Measurements from ENCODE around the gene REG1B. TPM values are rescaled to one million over a fixed set of nuclear protein-coding genes. Genes with fewer than 3 reads are reported as not detected.
A peak's percentile ranks its signal among the peaks of the same experiment; 100 is the strongest.

Gene REG1B, protein sequence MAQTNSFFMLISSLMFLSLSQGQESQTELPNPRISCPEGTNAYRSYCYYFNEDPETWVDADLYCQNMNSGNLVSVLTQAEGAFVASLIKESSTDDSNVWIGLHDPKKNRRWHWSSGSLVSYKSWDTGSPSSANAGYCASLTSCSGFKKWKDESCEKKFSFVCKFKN
- not detected for total RNA-seq

DNA sequence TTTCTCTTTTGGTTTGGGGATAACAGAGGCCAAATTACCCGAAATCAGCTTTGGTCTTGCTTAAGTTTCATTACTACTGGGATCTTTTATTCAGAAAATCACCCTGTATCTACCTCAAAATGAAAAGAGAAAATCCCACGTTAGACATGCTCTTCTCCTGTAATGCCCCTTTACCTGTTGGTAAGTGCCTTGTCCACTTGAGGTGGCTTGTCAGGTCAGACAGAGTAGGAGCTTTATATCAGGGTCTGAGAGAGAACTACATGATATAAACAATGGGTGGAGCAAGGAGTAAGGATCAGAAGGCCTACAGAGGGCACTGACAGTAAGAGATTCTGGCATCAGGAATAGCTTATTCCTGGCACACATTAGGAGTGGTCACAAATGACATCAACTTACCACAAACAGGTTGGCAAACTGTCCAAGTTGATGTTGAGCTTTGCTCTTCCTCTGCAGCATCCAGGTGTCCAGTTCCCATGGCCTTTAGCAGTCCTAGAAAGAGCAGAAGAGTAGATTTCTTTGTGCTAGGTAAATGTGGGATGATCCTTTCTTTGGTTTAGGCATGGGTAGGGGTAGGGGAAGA lies at the start of gene REG1B:
Gene REG1B (minus strand): TSS at position 209 of the 580 bp plus-strand sequence. CDS start 381 bp downstream, outside the sequence.
- FAIRE-seq (no peak), DNase-seq (ENCODE audit: low spot score in 2 of 2) (no peak)

DNA sequence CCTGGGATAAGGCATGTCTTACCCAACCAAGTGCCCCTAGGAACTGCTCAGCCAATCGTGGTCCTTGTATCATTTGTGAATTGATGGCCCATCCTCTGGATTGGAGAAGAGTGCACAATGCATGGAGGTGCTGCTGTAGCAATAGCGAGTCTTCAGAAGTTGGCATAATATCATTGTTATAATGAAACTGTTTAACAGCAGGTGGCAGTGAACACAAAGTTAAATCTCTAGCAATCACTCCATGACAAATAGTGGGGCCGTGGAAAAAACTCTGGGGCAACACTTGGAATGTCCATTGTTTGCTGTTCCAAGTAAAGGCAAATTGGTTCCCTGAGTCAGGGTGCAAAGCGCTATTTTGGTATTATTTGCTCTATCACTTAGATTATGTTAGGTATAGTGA lies 43.9 kb upstream of the REG1B start:
- DNase-seq (ENCODE audit: low spot score in 2 of 2) (no peak), FAIRE-seq (no peak)

DNA sequence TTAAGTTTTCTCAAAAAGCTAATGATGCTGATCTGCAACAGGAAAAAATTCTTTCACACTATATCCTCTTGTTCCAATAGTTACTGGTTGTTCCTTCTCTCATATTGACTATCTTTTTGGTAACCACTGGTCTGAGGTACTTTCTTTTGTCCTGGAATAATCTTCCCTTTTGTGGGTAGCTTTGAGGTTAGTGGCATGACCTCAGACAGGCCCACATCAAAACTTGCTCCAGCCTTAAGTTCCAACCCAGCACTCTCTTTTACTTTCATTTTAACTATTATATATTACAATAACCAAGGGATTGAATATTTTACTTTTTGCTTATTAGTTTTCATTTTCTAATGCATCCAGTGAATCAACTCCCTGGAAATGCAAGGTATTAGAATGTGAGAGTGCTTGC lies 42.0 kb upstream of the REG1B start:
- DNase-seq (ENCODE audit: low spot score in 2 of 2) = no peak
- FAIRE-seq = no peak

DNA sequence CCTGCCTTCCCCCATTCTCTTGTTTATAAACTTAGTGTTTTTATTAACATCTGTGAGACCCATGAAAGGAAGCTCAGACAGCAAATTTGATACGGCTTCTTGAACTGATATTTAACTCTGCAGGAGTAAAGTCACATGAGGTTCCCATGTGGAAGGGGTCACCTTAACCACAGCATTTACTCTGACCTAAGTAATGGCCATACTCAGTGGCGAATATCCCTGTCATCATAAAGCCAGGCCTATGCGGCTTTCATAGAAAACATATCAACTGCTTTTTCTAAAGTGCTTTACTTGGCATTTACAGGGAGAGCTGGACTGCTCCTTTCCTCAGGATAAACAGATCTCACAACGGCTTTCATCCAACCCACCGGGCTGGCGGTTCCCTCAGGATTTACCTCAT lies 41.5 kb upstream of the REG1B start:
- no peak for DNase-seq (ENCODE audit: low spot score in 2 of 2)
- FAIRE-seq = no peak

DNA sequence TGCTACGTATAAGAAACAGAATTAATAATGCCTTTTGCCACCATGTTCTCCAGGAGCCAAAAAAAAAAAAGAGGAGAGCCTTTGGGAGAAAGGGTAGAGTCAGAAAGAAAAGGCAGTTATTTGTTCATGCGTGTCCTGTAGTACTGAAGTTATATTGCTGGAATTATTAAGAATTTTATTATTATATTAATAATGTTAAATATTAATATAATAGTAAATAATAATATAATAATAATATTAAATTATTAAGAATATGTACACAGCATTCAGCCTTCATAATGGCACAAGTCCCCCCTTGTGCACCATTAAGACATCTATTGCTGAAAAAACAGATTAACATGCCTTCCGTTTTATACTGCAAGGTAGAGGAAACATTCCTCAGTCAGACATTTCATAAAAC lies 40.6 kb upstream of the REG1B start:
- DNase-seq (ENCODE audit: low spot score in 2 of 2) (no peak), FAIRE-seq (no peak)

DNA sequence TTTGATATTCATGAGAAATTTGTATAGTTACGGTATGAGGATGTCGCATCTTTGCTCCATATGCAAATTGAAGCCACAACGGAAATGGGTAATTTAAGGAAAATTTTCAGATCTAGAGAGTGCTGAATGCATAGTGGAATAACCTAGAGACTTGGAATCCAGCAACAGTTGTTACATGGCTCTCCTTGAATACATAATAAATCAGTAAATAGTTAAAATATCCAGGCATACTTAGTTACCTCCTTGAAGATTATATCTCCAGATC lies 37.9 kb upstream of the REG1B start:
- no peak for DNase-seq (ENCODE audit: low spot score in 2 of 2)
- FAIRE-seq = no peak

DNA sequence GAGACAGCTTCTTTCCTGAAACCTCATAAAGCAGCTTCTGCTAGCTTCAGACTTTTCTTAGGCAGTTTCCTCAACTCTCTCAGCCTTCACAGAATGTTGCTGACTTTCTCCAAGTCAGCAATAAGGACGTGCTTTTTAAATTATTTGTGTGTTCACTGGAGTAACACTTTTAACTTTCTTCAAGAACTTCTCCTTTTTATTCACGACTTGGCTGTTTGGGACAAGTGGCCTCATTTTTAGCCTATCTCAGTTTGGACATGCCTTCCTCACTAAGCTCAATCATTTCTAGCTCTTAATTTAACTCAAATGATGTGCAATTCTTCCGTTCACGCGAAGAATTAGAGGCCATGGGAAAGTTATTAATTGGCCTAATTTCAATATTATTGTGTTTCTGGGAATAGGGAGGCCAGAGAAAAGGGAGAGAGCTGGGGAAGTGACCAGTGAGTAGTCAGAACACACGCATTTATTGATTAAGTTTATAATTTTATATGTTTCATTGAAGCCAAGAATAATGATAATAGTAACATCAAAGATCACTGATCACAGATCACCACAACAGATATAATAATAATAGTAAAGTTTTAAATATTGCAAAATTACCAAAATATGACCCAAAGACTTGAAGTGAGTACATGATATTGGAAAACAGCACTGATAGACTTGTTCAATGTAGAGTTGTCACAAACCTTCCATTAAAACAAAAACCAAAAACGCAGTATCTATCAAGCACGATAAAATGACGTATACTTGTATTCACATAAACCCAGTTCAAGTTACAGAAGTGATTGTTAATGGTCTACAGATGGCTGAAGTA lies 37.3 kb upstream of the REG1B start:
- DNase-seq (ENCODE audit: low spot score in 2 of 2) (no peak), FAIRE-seq (no peak)

DNA sequence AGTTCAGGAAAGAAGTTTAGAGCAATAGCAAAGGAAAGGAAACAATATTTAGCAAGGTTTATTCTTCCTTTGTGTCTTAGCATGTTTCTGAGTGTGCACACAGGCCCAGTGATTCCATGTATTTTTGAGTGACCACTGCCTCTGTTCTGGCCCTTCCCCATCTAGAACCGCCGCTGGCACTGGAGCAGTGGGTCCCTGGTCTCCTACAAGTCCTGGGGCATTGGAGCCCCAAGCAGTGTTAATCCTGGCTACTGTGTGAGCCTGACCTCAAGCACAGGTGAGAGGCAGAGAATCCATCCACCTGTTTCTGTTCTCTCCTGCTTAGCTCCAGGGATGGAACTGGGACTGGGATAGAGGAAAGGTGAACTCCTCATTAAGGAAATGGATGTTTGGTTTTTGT lies 34.9 kb upstream of the REG1B start:
- FAIRE-seq = no peak
- no peak for DNase-seq (ENCODE audit: low spot score in 2 of 2)

DNA sequence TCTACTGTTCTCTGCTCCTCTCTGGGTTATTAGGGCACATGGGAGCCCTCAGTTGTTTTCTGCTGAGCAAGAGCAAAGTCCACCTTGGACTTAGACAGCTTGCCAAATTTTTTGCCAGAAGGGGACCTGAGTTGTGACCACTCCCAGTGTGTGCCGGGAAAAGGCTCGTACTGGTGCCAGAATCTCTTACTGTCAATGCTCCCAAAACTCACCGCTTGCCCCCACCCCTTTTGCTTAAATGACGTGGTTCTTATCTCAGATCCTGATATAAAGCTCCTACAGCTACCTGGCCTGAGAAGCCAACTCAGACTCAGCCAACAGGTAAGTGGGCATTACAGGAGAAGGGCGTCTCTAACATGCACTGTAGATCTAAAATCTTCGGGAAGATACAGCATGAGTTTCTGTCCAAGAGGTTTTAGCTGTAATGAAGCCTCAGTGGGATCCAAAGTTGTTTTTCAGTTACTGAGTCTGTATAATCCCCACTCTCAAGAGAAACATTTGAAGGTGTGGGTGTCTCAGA lies 32.5 kb upstream of the REG1B start, which contains the start of gene REG1A:
Gene REG1A (plus strand): TSS at position 295 of the 520 bp plus-strand sequence. CDS start 374 bp downstream, outside the sequence.
- DNase-seq (ENCODE audit: low spot score in 2 of 2) = no peak
- no peak for FAIRE-seq

DNA sequence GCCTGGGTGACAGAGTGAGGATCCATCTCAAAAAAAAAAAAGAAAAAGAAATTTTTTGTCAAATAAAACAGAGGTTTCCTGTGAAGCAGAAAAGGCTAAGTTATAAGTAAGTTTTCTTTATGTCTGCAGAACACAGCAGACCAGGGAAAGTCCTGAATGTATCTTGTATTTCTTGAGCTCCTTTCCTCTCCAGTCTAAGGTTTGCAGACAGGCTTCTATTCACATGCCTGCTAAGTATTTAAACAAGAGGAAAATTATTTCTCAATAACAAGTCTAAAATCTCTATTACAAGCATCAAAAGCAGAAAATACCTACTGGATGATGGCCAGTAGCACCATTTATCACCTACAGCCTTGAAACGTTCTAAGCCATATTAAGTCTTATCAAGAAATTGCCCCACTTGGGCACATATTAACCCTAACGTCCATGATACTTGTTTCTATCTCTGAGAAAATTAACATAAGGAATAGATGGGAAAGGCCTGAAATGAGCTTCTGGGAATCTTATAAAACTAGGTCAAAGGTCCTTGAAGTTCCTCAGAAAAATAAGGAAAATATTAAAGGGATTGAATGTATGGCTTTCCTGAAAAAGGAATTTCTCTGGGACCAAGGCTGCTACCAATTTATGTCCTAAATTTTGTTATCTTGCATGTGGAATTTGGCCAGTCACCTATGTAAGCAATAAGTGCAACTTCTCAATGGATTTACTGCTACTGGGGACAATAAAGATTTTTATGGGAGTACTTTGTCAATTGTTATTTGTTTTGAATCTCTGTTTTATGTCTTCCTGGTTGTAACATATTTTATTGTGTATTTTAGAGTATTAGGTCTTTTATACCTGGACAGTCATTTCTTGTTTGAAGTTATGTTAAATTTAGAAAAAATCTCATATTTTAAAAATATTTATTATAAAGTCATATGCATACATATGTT lies 29.5 kb upstream of the REG1B start:
- FAIRE-seq = peak; percentile 3
- DNase-seq (ENCODE audit: low spot score in 2 of 2) = no peak

DNA sequence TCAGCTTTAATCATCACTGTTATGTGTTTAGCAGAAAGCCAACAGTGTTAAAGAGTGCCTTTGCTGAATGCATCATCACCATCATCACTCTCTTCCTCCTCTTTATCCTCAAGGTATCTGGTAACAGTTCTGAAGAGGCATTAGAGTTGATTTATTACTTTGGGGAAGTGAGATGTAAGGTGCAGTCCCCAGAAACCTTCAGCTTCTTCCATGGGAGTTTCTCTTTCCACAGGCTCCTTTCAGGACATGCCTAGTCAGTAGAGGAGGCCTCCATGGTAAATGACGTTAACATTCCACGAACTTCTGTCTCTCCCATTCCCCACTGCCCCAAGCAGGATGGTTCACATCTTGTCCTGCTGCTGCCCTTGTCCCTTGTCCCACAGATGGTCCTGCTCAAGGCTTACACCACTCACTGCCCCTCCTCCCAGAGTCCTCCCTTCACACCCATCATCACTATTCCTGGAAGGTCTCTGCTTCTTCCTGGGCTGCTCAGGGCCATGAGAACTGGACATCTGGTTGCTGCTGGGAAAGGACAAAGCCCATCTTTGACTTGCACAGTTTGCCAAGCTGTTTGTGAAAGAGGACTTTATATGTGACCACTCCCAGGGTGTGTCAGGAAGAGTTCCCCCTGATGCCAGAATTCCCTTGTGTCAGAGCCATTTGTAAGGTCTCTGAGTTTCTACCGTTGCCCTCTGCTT lies 27.2 kb upstream of the REG1B start:
- DNase-seq (ENCODE audit: low spot score in 2 of 2) (no peak), FAIRE-seq (no peak)

DNA sequence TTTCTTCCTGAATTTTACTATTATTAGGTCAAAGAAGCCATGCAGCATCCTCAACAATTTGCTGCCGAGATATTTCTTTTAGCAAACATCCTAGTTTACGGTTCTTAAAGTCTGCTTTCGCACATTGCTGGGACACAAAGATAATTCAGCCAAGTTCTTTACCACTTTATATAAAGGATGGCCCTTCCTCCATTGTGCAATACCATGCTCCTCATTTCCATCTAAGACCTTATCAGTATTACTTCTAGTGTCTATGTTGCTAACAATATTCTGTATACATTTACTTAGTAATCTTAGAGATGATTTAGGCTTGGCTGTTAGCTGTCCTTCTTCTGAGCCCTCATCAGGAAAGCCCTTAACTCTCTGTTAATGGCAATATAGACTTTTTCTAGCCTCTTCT lies 24.5 kb upstream of the REG1B start:
- FAIRE-seq = no peak
- DNase-seq (ENCODE audit: low spot score in 2 of 2) = no peak

DNA sequence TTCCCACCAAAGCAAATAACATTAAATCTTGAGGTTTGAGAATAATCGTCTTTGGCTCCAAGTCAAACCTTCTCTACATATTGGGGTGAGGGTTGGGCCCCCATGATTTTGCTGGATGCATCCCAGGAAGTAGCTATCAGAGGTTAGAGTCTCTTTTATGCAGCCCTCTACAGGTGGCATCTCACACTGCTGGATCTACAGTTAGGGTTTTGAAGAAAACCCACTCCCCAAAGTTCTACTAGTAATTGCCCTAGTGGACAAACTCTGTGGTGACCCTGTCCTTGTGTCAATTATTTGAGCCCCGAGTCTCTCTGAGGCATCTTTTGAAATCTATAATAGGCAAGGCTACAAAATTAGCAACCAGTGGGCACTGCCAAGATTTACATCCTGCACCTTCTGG lies 17.5 kb upstream of the REG1B start:
- DNase-seq (ENCODE audit: low spot score in 2 of 2) (no peak), FAIRE-seq (no peak)

DNA sequence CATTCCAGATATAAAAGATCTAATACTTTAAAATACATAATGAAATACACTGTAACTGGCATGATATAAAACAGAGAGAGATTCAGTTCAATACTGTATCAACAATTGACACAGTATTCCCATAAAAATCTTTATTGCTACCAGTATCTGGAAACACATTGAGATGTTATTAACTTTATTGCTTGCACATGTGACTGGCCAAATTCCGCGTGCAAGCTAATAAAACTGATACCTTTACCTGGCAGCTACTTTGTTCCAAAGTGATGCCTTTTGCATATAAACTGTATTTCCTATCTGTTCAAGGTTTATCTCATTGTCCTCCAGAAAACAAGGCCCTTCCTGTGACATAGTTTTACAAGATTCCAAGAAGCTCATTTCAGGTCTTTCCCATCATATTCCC lies 15.4 kb upstream of the REG1B start:
- no peak for FAIRE-seq
- no peak for DNase-seq (ENCODE audit: low spot score in 2 of 2)

DNA sequence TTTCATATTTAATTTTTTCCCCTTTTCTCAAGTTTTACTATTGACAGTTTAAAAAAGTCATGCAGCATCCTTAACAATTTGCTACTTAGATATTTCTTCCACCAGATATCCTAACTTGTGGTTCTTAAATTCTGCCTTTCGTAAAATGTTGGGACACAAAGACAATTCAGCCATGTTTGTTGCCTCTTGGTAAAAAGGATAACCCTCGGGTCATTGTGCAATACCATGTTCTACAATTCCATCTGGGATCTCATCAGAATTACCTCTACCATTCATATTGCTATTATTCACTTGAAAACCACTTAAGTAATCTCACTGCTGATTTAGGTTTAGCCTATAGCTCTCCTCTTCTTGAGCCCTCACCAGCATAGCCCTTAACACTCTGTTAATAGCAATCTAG lies 13.2 kb upstream of the REG1B start:
- FAIRE-seq (no peak), DNase-seq (ENCODE audit: low spot score in 2 of 2) (no peak)

DNA sequence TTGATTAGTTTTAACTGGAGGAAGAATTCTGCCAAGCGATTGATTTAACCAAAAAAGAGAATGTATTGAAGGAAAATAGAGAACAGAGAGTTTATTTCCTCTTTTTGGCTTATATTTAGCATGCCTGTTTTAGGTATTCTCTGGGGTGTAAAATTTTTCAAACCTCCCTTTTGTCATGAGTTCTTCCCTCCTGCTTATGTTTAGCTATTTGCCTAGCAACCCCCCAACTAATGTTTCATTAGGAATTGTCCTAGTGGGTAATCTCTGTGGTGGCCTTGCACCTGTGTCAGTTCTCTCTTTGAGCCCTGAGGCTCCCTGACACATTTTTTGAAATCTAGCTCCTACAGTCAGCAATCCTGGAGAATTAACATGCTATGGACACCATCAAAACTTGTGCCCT lies 12.5 kb upstream of the REG1B start:
- DNase-seq (ENCODE audit: low spot score in 2 of 2) (no peak), FAIRE-seq (no peak)

DNA sequence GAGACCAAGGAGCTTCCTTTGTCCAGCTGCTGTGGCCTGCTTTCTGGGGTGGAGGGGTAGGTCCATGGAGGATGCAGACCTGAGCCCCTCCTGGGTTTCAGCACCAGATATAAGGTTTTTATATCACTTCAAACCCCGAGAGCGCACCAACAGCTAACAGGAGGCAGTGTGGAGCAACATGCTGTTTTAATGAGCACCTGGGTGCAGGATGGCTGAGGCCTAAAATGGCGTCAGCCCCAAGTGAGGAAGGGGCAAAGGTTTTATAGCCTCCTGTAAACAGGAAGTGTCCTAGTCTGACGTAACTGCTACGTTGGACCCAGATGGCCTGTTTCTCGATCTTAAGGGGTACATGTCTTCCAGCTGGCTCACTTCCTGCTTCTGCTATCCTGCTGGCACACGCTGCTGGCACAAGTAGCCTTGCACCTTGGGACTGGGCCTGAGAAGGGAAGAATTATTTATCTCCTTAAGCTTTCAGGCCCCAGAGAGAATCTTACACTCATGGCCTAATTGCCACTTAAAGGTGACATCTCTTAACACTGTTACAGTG lies 11.4 kb upstream of the REG1B start:
- DNase-seq (ENCODE audit: low spot score in 2 of 2) (no peak), FAIRE-seq (no peak)

DNA sequence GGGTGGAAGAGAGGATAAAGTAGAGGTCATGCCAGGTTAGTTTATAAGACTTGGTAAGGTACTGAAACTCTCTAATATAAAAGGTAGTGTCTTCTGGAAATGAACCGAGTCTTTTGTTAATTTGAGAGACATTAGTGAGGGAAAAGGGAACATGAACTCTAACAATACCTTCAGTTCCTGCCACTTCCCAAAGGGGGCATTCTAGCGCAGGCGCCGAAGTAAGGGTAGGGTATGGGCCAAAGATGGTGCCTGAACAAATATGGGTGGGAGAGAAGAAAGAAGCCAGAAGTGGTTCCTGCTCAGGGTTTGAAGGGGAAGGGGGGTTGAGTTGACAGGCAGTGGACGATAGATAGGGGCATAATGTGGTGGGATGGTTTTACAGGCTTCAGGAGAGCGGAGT lies 10.1 kb upstream of the REG1B start:
- FAIRE-seq = no peak

DNA sequence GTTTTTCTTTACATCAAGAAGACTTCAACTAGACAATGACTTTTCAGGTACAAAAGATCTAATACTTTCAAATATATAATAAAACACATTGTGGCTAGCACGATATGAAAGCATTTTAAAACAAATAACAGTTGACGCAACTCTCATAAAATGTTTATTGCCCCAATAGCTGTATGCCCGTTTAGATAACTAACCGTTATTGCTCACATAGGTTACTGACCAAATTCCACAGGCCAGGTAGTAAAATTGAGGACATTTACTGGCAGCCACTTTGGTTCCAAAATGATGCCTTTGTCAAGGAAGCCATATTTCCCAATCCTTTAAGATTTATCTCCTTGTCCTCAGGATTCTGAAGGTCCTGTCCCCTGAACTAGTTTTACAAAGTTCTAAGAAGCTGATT lies 2.9 kb upstream of the REG1B start:
- no peak for FAIRE-seq
- DNase-seq (ENCODE audit: low spot score in 2 of 2) = no peak

More for the DNA sequence above, 10.1 kb upstream of the REG1B start:
- DNase-seq (ENCODE audit: low spot score in 2 of 2) = no peak

DNA sequence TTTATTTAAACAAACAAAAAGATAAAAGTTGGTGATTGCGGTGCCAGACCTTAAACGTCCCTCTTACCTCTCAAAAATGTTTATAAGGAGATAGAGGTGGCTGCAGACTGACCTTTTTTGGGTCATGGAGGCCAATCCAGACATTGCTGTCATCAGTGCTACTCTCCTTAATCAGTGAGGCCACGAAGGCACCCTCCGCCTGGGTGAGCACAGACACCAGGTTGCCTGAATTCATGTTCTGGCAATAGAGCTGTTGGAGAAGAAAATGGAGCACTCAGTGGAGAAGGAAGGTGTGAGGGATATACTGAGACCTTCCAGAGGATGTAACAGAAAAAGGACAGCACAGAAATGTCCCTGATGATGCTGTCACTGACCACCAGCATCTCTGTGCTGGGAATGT lies 1.5 kb downstream of the REG1B start:
- FAIRE-seq (no peak), DNase-seq (ENCODE audit: low spot score in 2 of 2) (no peak)

Measured in frontal cortex (tissue), 4 donors.